Mesenteric fat pad (tissue), 1 donor: ENCODE data around the gene TENT5C. TPM values are rescaled to one million over a fixed set of nuclear protein-coding genes. Genes with fewer than 3 reads are reported as not detected.

ENCODE experiments used
- DNase-seq: peaks from one replicate; pipeline ENCODE4 v3.0.0-alpha.2; 2020; ENCODE audit warnings: low spot score
- total RNA-seq: library from RNA; stranded (reverse); fragmentation: NEBNext Ultra II Directional; extraction: Animal tissue kit (Norgen Biotek cat#: 25700); gene quantifications from one replicate; pipeline ENCODE4 v1.2.1, GENCODE V29; 2021
- donor health status: DM: yes; HTN: yes; CAD: no.

TENT5C gene
- total RNA-seq, 1 donor from 2014 or later = 2.5 TPM

DNA sequence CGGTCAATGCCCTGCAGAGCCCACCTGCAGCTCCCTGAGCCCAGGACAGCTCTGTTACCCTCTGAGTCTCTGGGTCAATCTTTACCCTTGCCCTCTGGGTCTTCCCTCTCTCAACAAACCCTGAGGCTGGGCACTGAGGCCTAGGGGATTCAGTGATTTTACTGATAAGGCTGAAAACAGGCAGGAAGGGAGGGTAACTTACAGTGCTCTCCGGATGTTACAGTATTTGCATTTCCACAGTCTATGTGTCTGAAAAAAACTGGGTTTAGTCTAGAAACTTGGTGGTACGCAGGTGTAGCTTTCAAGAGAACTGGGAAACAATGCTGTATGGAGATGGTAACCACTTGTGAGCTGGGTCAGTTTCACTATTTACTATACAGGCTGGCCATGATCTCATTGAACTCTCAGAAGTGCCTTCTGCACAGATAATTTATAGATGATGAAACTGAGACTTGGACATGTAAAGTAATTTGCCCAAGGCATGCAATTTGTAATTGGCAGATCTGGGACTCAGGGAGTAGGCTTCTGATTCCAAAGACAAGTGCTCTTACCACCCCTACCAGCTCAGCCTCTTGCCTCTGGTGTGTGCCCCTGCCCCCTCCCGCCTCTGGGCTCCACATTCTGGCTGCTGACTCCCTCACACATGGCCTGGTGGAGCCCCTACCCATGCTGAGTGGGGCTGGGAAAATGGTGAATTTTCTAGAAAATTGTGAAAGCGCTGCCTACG is 48.8 kb downstream of the TENT5C start:
- DNase-seq = peak; percentile 24

DNA sequence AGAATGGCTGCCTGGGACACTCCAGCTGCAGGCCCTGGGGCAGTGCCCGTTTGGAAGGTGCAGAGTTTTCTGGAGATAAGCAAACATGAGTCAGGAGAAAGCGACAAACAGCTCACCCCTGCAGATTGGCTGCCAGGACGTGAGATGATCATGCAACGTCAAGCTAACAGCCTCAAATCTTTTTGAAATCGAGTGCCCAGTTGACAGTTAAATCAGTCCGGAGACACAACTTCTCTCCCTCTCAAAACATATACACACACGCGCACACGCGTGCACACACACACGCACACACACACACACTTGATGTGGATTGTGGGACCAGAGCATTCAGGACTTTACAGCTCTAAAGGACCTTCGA is 49.4 kb downstream of the TENT5C start:
- DNase-seq = no peak

DNA sequence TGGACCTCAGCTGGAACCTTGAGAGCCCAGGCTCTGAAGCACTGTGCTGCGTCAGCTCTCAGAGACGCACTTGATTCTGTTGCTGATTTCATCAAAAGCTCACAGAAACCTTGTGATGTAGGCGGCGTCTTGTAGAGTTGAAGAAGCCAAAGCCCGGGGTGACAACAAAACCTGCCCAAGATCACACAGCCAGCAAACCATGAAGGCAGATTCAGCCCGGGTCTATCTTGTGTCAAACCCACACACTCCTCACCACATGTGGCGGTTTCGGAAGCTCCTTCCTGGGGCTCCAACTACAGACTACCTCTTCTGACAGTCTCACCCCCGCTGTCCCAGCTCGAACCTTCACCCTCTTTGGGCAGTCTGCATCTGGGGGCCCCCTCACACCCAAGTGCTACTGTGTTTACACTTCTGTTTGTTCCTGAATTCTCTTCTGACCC is 50.4 kb downstream of the TENT5C start:
- DNase-seq = no peak

DNA sequence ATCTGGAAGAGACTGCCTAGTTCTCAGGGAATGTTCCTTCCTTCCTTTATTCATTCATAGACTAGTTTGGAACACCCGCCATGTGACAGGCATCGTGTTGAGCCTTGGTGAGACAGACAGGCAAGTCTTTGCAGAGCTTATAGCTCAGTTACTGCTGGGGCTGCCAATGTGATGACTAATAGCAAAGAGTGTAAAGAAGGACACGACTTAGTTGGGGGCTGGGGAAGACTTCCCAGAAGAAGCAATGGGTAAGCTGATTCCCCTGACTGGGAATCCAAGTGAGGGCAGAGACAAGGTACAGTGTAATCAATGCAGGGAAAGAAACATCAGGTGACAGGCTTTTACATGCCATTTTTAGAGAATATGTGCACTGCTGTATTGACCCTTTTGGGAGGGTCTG is 51.2 kb downstream of the TENT5C start:
- DNase-seq = no peak

DNA sequence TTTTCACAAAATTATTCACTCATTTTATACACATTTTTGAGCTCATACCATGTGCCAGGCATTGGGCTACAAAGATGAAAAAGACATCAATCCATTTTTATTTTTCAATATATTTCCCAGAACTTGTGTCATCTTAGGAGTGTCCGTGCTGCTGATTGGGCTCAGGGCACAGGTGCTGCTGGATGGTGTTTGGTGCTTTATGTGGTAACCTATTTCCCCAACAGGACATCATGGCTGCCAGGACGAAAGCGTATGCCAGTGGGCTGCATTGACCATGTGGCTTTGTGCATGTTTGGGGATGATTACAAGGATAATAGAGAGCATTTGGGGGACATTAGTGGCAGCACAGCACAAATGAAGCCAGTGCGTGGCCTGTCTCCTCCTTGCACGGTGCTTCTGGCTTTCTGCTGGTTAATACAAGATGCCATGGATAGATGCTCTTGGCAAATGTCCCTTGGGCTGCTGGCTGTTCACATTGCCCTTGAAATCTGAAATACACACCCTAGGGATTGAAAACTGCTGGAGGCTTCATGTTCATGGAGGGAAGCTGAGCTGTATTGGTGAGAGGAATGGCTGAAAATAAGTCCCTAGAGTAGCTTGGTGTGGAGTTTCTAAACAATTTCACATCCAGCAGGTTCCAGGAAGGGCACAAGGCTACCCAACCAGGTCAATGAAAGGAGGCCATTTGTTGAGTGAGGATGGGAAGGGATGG is 52.3 kb downstream of the TENT5C start:
- DNase-seq = no peak

DNA sequence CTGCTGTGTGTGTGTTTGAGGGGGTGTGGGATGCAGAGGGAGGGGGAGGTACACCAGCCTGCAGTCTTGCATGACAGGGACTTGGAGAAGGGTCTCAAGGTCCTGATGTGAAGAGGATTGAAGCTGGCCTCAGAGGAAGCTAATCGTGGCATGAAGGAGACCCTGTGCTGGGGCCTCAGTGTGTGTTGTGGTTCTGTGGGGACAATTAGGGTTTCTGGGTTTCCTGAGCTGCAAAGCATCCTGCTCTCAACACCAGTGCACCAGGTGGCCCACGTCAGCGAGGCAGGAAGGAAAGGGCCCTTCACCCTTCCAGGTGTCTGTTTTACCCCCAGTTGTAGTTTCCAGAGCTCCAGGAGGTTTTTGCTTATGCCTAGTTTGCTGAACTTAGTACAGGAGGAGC is 52.8 kb downstream of the TENT5C start:
- no peak for DNase-seq

DNA sequence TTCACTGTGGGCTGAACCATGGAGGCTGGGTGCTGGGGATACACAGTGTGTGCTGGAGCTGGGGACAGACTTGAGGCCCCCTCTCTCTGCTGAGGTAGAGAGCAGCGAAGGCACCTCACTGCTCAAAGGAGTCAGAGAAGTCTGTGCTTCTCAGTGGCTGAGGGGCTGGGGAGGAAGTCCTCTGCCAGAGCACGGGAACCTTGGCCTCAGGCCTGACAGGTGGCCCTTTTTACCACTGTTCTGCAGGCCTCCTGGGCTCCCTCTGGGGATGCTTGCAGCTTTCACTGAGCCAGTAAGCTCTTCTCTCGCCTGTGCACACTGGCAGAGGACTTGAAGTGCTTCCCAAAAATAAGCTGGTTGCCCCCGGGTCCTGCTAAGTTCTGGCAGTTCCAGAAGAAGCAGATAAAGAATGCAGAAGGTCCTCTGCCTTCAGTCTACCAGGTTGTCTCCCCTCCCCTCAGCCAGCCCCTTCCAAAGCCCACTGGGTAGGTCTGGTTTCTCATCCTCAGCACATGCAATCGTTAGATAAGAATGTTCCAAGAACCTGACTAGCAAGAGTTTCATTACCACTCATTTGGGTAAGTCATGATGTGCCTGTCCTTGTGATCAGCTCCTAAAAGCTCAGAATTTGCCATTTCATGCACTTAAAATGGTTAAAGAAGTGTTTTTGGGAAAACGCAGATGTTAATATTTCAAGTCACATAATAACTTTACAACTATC is 53.9 kb downstream of the TENT5C start:
- DNase-seq = no peak

DNA sequence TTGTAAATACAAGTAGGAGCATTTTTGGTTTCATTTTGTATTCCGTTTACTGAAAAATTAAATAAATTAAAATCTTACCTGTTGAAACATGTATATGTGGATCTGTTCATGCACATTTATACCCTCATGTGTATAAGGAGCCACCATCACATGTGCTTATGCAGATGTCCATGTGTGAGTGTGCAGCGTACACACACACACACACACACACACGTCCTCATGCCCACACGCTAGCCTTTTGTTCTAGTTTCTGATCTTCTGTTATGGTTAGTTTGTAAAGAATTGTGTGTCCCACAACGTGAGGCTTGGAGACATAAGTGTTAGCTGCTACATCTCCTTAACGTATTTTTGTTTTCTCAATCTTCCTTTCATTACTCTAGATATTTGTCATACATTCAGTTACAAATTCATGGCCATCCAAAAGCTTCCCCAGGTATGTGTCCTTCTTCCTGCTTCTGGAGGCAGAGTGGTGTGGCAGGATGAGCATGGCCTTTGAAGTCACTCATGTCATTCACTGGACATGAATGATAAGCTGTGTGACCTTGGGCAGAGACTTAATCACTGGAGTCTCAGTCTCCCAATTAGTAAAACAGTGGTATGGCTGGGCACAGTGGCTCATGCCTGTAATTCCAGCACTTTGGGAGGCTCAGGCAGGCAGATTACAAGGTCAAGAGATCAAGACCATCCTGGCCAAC is 54.6 kb downstream of the TENT5C start:
- DNase-seq = no peak

DNA sequence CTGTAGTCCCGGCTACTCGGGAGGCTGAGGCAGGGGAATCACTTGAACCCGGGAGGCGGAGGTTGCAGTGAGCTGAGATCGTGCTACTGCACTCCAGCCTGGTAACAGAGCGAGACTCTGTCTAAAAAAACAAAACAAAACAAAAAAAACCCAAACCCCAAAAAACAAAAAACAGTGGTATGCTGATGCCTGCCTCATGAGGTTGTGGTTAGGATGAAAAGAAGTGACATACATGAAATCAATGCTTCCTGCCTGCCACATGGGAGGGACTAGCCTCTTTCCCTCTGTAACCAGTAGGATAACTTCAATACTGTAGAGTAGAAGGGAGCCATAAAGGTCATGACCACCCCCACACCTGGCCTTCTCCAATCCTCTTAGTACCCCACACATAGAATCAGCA is 55.2 kb downstream of the TENT5C start:
- DNase-seq = no peak

DNA sequence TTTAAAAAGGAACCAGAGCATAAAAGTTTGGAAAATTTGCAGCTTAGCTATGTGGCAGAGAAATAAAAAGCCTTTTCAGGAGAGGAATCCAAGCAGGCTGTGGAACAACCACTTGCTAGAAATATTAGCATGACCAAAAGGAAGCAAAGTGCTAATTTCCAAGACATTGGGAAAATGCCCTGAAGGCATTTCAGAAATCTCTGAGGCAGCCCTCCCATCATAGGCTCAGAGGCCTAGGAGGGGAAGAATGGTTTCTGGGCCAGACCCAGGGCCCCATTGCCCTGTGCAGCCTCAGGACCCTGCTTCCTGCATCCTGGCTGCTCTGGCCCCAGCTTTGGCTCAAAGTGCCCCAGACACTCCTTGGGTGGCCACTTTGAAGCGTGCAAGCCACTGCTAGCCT is 56.8 kb downstream of the TENT5C start:
- no peak for DNase-seq

DNA sequence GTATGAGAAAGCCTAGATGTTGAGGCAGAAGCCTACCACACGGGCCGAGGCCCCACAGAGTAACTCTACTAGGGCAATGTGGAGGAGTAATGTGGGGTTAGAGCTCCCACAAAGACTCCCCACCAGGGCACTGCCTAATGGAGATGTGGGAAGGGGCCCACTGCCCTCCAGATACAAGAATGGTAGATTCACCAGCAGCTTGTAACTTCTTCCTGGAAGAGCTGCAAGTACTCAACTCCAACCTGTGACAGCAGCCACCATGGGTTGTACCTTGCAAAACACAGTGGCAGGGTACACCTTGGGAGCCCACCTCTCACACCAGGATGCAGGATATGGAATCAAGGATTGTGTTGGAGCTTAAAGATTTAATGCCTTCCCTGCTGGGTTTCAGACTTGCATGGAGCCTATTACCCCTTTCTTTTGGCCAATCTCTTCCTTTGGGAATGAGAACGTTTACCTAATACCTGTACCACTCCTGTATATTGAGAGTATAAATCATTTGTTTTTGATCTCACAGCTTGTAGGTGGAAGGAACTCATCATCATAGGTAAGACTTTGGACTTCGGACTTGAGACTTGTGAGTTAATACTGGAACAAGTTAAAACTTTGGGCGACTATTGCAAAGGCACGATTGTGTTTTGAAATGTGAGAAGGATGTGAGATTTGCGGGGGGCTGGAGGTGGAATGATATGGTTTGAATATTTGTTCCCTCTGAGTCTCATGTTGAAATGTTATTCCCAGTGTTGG is 57.5 kb downstream of the TENT5C start:
- no peak for DNase-seq

DNA sequence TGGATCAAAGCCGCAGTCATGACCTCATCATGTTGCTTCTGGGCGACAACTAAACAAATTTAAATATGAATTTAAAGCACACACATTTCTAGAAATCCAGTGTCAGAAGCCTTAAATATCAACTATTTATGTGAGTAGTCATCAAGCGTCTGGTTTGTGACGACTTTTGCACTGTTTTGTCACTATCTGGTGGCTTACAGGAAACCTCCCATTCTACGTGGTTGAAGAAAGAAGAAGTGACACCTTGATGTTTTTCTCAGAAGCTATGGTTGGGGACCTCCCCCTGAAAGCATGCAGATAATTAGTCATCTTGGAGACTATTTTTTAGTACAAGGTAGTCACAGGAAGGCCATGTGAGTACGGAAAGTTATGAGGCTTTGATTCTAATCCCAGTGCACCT is 58.5 kb downstream of the TENT5C start:
- no peak for DNase-seq

DNA sequence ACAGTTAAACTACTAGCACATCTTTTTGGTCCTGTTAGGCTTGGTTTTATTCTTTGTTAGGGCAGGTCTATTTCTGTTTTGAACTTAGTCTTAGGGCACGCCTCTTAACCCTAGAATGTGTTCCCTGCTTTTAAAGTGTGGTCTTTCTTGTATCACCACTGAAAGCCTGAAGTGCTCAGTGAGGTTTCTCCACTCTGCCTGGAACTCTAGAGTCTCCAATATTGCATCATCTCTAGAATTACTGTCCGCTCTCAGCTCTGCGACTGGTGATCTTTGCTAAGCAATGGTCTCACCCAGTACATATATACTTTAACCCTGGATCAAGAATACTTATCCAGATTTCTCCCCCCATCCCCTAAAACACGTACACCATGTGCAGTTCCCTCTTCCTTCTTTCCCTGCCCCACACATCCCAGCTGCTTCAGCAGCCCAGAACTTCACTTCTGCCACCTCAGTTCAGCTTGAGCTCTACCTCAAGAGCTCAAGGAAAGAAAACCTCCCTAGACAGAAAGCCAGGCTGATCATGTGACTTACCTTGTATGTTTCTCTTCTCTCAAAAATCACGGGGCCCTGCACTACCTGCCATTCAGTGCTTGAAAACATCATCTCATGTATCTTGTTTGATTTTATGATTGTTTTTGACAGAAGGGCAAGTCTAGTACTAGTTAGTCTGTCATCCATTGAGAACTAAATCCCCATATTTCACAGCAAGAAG is 59.9 kb downstream of the TENT5C start:
- no peak for DNase-seq

DNA sequence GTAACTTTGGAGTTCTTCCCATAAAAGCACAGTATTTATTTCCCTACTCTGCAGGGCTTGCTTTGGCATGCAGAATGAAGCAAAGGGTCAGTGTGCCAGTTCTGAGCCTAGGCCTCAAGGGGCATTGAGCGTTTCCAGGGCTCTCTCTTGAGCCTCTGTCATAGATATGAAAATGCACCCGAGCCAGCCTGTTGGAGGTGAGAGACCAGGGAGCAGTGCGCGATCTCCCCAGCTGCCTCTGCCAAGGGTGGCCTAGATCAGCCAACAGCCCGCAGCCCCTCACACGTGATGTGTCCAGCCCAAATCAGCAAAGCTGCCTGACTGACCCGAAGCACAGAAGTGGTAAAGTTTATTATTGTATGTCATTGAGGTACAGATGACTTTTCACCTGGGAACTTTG is 63.7 kb downstream of the TENT5C start:
- no peak for DNase-seq

DNA sequence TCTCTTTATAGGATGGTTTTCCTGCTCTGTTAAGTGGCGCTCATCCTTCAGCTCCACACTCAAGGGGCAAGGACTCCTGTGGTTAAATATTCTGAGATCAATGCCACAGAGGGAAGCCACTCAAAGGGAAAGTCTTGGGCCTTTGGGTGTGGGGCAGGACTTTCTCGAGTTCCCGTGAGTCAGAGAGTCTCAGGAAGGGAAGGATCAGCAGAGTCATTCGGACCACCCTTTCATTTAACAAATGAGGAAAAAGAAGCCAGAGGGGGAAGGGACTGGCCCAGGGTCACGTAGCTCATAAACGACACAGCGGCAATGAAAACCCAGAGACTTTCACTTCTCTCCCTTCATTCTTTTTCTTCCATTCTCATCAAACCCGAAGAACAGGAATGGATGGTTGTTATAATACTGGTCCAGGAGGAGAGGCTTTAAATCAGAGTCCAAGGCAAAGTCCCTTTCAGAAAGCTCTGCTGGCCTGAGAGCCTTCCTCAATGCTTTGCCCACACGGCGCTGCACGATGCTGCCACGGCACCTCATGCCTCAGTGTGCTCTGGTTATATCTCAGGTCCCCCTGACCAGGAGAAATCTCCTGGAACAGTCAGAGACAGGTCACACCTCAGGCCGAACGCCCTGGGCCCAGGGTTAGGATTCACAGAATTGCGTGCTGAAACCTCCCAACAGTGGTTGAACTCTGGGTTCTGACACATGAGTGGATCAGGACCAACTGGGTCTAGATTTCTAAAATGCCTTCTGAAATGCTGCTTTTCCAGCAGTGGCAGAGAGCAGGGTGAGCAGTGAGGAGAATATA is 65.3 kb downstream of the TENT5C start:
- DNase-seq = no peak

DNA sequence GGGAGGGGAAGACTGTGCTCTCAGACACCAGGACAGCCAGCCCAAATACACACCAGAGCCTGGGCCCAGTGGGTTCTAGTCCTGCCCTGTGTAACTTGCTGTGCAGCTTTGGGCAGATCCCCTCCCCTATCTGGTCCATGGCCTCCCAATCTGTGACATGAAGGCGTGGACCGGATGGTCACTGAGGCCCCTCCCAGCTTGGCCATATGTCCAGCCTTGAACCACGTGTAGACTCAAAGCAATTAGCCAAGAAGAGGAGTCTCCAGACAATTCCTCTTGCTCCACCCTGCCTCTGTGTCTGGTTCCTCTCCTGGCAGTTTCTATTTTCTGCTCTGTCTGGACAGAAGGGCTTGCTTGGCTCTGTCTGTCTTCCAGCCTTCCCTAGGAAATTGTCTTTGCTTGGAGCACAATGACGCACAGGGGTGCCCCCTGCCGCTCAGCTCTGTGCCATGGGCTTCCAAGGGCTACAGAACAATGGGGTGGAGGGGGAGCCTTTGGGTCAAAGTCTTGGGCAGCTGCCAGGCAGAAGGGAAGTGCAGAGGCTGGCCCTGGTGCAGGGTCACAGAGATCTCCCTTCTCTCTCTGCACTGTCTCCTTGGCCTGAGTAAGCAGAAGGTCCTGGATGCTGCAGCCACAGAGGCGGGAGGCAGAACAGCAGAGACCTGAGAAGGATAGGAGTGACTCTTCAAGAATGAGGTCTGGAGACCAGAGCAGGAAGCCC is 66.1 kb downstream of the TENT5C start:
- DNase-seq = no peak

DNA sequence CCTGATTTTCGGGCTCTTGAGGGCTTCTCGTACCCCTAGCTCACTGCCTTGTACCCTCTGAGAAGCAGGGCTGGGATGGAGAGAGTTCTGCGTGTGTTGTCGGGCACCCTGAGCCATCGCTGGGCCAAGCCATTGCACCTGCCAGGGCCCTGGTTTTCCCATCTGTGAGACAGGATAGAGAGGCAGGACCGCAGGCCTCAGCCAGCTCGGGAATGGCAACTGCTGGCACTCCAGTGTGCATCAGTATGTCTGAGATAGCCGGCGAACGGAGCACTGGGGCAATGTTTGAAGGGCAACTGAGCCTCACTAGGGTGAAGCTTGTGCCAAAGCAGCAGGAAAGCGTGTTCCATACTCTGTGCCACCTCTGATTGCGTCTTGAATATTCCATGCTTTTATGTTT is 66.9 kb downstream of the TENT5C start:
- no peak for DNase-seq

DNA sequence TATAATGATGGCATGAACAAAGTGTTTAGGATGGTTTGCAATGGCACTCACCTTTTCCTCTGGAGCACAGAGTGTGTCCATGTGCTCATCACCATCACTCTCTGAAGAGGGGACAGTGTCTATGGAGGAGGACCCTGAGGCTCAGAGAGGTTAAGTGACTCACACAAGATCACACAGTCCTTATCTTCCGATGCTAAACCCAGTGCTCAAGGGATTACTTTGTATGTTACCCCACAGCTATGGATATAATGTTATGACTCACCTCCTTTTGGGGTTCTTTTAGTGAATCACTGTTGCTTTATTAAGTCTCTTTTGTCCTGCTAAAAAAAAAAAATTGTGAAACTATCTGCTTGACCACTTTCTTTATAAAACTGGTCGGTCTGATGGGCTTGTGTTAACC is 67.6 kb downstream of the TENT5C start:
- DNase-seq = no peak
